OCI-LY7 (cell line): Measurements from ENCODE around the gene ABHD1. TPM values are rescaled to one million over a fixed set of nuclear protein-coding genes. Genes with fewer than 3 reads are reported as not detected.

ENCODE experiments used
- BruUV-seq: library from RNA; stranded (reverse); fragments of 400-500 nt; replicated peaks from 2 replicates; lab custom pipeline; 2021; lab: Mats Ljungman, UMichigan
- CTCF ChIA-PET: fragments of 300-600 bp; sonication (Branson Sonifier 250); formaldehyde crosslinking; loops from one replicate; lab custom pipeline; 2022; ENCODE audit warnings: antibody characterized with exemption; ENCODE audit not compliant: unreplicated experiment; lab: Charles Lee
- POLR2A ChIA-PET: fragments of 300-600 bp; sonication (Branson Sonifier 250); formaldehyde crosslinking; loops from one replicate; lab custom pipeline; 2022; ENCODE audit warnings: antibody characterized with exemption; lab: Charles Lee
- DNase-seq: peaks from one replicate; pipeline ENCODE4 v3.0.0-alpha.2; 2015; ENCODE audit warnings: low spot score
- H2AFZ ChIP-seq: fragments of 200-600 bp; sonication (generic), shearing (Covaris generic); 2 replicates; pipeline ENCODE4 v1.6.1; 2014; ENCODE audit warnings: mild to moderate bottlenecking, antibody characterized with exemption, low read length, moderate library complexity
- H3K27ac ChIP-seq: fragments of 200-600 bp; sonication (generic); 2 replicates; pipeline ENCODE4 v1.5.1; 2014; ENCODE audit warnings: mixed run types, low read depth, mild to moderate bottlenecking, moderate library complexity, low read length, inconsistent platforms; ENCODE audit not compliant: poor library complexity, severe bottlenecking
- H3K36me3 ChIP-seq: fragments of 200-600 bp; sonication (generic); 2 replicates; pipeline ENCODE4 v1.6.1; 2014; ENCODE audit warnings: mild to moderate bottlenecking, antibody characterized with exemption, low read length, moderate library complexity, mixed read lengths; ENCODE audit not compliant: insufficient read depth
- H3K4me1 ChIP-seq: fragments of 200-600 bp; sonication (generic); 2 replicates; pipeline ENCODE4 v1.5.1; 2014; ENCODE audit warnings: mild to moderate bottlenecking, low read length; ENCODE audit not compliant: insufficient read depth, poor library complexity, severe bottlenecking
- H3K4me2 ChIP-seq: fragments of 200-600 bp; sonication (generic); 2 replicates; pipeline ENCODE4 v1.6.1; 2014; ENCODE audit warnings: mild to moderate bottlenecking, low read length
- H3K4me3 ChIP-seq: fragments of 200-600 bp; sonication (generic); 2 replicates; pipeline ENCODE4 v1.5.1; 2014; ENCODE audit warnings: mild to moderate bottlenecking, low read depth, low read length; ENCODE audit not compliant: poor library complexity, severe bottlenecking
- H3K79me2 ChIP-seq: fragments of 200-600 bp; sonication (generic); 2 replicates; pipeline ENCODE4 v1.6.1; 2016; ENCODE audit warnings: low read depth, mild to moderate bottlenecking, low read length, moderate library complexity, mixed read lengths; ENCODE audit not compliant: insufficient read depth
- H3K9me2 ChIP-seq: fragments of 200-600 bp; sonication (generic); 2 replicates; pipeline ENCODE4 v1.6.1; 2016; ENCODE audit warnings: mild to moderate bottlenecking, low read length, mixed read lengths; ENCODE audit not compliant: insufficient read depth
- H3K9me3 ChIP-seq: fragments of 200-600 bp; sonication (generic); 2 replicates; pipeline ENCODE4 v1.6.1; 2014; ENCODE audit warnings: mild to moderate bottlenecking, mixed run types, low read length, mixed read lengths
- H4K20me1 ChIP-seq: fragments of 200-600 bp; sonication (generic); 2 replicates; pipeline ENCODE4 v1.6.1; 2014; ENCODE audit warnings: mild to moderate bottlenecking, antibody characterized with exemption, low read length, moderate library complexity, mixed read lengths; ENCODE audit not compliant: insufficient read depth
- CTCF ChIP-seq: fragments of 200-600 bp; sonication (generic); conservative IDR thresholded peaks from 2 replicates; pipeline ENCODE4 v1.5.1; 2014; ENCODE audit warnings: mild to moderate bottlenecking, antibody characterized with exemption, low read length, moderate library complexity, mixed read lengths
- EZH2phosphoT487 ChIP-seq: fragments of 200-600 bp; sonication (generic); IDR thresholded peaks from 2 replicates; pipeline ENCODE4 v1.6.1; 2018; ENCODE audit warnings: low read depth, borderline replicate concordance, mild to moderate bottlenecking, mixed run types, antibody characterized with exemption, low read length, moderate library complexity, mixed read lengths
- intact Hi-C: fragments of 100-400 bp; cut with micrococcal nuclease; formaldehyde crosslinking; loops from one replicate; pipeline ENCODE4 v1.10.0; 2022; ENCODE audit not compliant: unreplicated experiment
- total RNA-seq, 2 experiments: library from RNA; depleted of rRNA in 1 of 2; stranded (reverse); fragments of >200 nt in 1 of 2; shearing (Covaris generic) in 1 of 2; gene quantifications; 2 replicates each; pipeline ENCODE4 v1.2.3, GENCODE V29; 2014 to 2022

The ABHD1 gene
- total RNA-seq, 2 experiments from 2014 or later = not detected

DNA sequence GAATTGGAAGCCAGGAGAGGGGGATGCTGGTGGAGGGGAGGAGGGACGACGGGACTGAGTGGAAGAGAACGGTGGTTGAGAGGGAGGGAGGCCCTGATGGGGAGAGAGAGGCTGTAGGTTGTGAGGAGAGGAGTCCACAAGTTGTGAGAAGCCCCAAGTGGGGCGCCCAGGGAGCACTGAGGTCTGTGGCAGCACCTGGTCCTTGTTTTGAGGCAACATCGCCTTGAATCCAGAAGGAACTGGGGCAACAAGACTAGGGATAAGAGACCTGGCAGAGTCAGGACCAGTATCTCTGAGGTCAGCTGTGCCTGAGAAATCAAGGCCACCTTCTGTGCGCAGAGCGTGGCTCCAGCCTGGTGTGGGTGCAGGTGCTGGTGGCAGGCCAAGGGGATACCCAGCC is 14.5 kb downstream of the ABHD1 start:
- Histone ChIP-seq H3K36me3 (peaks cover 4% of the 10 kb centered on the region; the same call in 1 of the 2 replicates), H4K20me1 (peaks cover 5% of the 10 kb centered on the region; the same call in 1 of the 2 replicates), H3K27ac (no peak overlapping the region), H3K9me3 (peaks cover 2% of the 10 kb centered on the region; the same call in 1 of the 2 replicates), H3K4me3 (no peak overlapping the region), H3K4me1 (peaks cover 14% of the 10 kb centered on the region), H3K4me2 (no peak overlapping the region), H3K79me2 (peaks cover 12% of the 10 kb centered on the region), H3K9me2 (no peaks in the 10 kb centered on the region), H2AFZ (no peak overlapping the region)
- TF ChIP-seq CTCF (no peak), EZH2phosphoT487 (no peak)
- no peak for DNase-seq
- intact Hi-C loops = no loop called here
- no TSS peak for BruUV-seq
- ChIA-PET POLR2A (no interaction called here), CTCF (no interaction called here)

DNA sequence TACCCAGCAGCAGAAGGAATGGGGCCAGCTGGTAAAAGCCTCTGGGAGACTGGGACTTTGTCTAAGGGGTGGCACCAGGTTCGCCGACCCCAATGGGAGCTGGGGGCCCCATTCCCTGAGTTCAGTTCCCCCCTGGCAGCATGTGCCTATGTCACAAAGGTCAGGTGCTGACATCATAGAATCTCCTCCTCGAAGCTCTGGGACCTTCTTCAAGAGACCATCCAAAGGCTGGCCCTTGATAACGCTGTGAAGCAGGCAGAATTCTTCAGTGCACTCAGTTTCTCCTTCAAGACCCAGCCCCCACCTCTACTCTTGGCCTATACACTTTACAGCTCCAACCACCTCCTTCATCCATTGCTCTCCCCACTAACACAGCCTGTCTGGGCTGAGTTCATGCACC is 15.7 kb downstream of the ABHD1 start, which contains the start of gene PRR30:
Gene PRR30 (minus strand): TSS at position 101 of the 400 bp plus-strand sequence. CDS start 1,081 bp downstream, outside the sequence.
- ChIA-PET POLR2A (no interaction called here), CTCF (no interaction called here)
- no peak for DNase-seq
- H3K9me3 ChIP-seq = peaks cover 7% of the 10 kb centered on the region; the same call in 1 of the 2 replicates
- H2AFZ ChIP-seq = no peak within 1 kb of the TSS
- no peak within 1 kb of the TSS for H3K4me3 ChIP-seq
- TF ChIP-seq EZH2phosphoT487 (no peak), CTCF (no peak)
- H3K79me2 ChIP-seq = peaks cover under 1% of the 10 kb centered on the region; the same call in 1 of the 2 replicates
- H4K20me1 ChIP-seq = no peaks in the 10 kb centered on the region
- peaks cover 8% of the 10 kb centered on the region for H3K4me1 ChIP-seq
- no peak within 1 kb of the TSS for H3K27ac ChIP-seq
- H3K9me2 ChIP-seq = no peaks in the 10 kb centered on the region
- no peak within 1 kb of the TSS for H3K4me2 ChIP-seq
- H3K36me3 ChIP-seq = no peaks in the 10 kb centered on the region
- no TSS peak for BruUV-seq
- intact Hi-C loops = no loop called here

DNA sequence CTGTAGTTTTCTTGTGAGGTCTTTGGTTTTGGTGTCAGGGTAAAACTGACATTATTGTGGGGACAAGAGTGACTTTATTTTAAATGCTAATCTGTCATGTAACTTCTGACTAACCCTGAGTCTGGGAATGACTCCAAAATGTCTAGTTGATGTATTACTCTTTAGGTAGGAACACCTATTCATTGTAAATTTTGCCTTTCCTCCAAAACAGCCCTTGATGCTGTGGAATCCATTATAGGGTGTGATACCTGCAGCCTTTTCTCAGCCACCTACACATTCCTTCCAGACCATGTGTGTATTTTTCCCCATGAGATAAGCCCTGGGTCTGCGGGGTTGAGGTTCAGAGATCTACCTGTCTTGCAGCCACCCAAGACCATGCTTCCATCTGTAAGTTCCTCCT is 19.7 kb downstream of the ABHD1 start:
- ChIA-PET CTCF (no interaction called here), POLR2A (no interaction called here)
- H3K79me2 ChIP-seq = no peaks in the 10 kb centered on the region
- H3K9me2 ChIP-seq = no peaks in the 10 kb centered on the region
- no peak for DNase-seq
- H4K20me1 ChIP-seq = no peaks in the 10 kb centered on the region
- no peak overlapping the region for H3K4me2 ChIP-seq
- H3K27ac ChIP-seq = no peak overlapping the region
- TF ChIP-seq EZH2phosphoT487 (no peak), CTCF (no peak)
- no TSS peak for BruUV-seq
- H3K4me1 ChIP-seq = no peaks in the 10 kb centered on the region
- intact Hi-C loops = no loop called here
- H3K4me3 ChIP-seq = no peak overlapping the region
- H3K36me3 ChIP-seq = no peaks in the 10 kb centered on the region
- peaks cover 7% of the 10 kb centered on the region; the same call in 1 of the 2 replicates for H3K9me3 ChIP-seq
- no peak overlapping the region for H2AFZ ChIP-seq
